HT1080 (cell line): Measurements from ENCODE around the gene SDS. TPM values are rescaled to one million over a fixed set of nuclear protein-coding genes. Genes with fewer than 3 reads are reported as not detected.
"Not testable (repeated sequence)": the region's sequence is repeated elsewhere in the genome, so short reads cannot be mapped to it uniquely, and the experiment has no call there.

Experiments
- DNase-seq: peaks from one replicate; pipeline ENCODE4 v3.0.0-alpha.2; 2015; ENCODE audit warnings: low read depth
- total RNA-seq: library from RNA; depleted of rRNA; stranded (reverse); fragments of >200 nt; shearing (Covaris generic); gene quantifications from 2 replicates; pipeline ENCODE4 v1.2.3, GENCODE V29; 2014; rRNA removed

The SDS gene
- total RNA-seq, 1 experiment from 2014 or later, result 0.11 TPM

- DNase-seq, result not testable (repeated sequence)
These were observed 49.5 kb downstream of the SDS start for GRCh38 chr12:113354192-113354591.

GRCh38 chr12:113351089-113351488 is 52.6 kb downstream of the SDS start:
- no peak for DNase-seq

GRCh38 chr12:113348849-113349536 is 54.7 kb downstream of the SDS start:
- no peak for DNase-seq

GRCh38 chr12:113347892-113348291 is 55.8 kb downstream of the SDS start:
- DNase-seq, result no peak

- no peak for DNase-seq
These were observed 56.6 kb downstream of the SDS start for GRCh38 chr12:113347107-113347506.

GRCh38 chr12:113346353-113346752 is 57.3 kb downstream of the SDS start:
- no peak for DNase-seq

- DNase-seq, result no peak
These were observed 58.4 kb downstream of the SDS start for GRCh38 chr12:113345318-113345717.

Other genes starting within 250 kb of the SDS start
- gene DDX54, start 218.4 kb downstream of the SDS start, total RNA-seq, result 85.1 and 86.1 TPM in 2 replicates
- gene RITA1, start 218.2 kb downstream of the SDS start, total RNA-seq, result 50.0 and 58.8 TPM in 2 replicates
- 10.2 and 12.1 TPM in 2 replicates for gene TPCN1, start 182.4 kb downstream of the SDS start, total RNA-seq
- gene SLC8B1, start 68.8 kb downstream of the SDS start, total RNA-seq, result 9.2 and 11.8 TPM in 2 replicates
- gene PLBD2, start 45.3 kb downstream of the SDS start, total RNA-seq, result 9.6 and 11.7 TPM in 2 replicates
- 3.9 TPM in 2 replicates for gene SDSL, start 18.5 kb upstream of the SDS start, total RNA-seq
- not detected in 2 replicates for gene LHX5, start 68.0 kb upstream of the SDS start, total RNA-seq